GM19035 (cell line): ENCODE measurements around the gene TNS2.

ENCODE experiments used
- ATAC-seq: cut with Tn5 transposase; IDR thresholded peaks from one replicate; pipeline ENCODE4 v1.9.1; 2021; ENCODE audit not compliant: unreplicated experiment

Gene TNS2

DNA sequence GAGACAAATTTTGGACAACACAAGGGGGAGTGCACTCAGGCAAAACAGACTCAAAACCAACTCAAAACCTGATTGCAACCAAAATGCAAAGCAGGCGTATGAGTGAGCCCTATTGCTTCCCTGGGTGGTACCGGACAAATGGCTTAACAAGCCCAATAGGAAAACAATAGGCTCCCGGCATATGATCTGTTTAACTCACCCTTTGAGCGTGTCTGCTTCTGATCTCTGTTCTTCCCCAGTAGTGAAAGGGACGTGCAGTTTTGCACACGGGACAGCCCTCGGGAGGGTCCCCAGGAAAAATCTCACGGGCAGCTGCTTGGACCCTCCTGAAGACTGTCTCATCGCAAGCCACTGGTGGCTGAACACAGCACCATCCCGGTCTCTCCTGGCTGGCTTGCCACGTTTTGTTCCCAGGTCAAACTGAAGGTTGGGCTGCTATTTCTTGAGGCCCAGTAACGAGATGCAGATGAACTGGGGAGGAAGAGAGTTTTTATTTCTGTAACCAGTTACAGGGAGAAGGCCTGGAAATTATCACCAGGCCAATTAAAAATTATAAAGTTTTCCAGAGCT is 63.4 kb downstream of the TNS2 start:
- ATAC-seq, result no peak

- ATAC-seq, result no peak
These were observed 64.1 kb downstream of the TNS2 start for GRCh38 chr12:53113951-53114350.
